ENCODE measurements around the gene MTIF3. TPM values are rescaled to one million over a fixed set of nuclear protein-coding genes. Genes with fewer than 3 reads are reported as not detected.

The MTIF3 gene
- total RNA-seq, result 26.0 and 30.1 TPM in 2 replicates

DNA sequence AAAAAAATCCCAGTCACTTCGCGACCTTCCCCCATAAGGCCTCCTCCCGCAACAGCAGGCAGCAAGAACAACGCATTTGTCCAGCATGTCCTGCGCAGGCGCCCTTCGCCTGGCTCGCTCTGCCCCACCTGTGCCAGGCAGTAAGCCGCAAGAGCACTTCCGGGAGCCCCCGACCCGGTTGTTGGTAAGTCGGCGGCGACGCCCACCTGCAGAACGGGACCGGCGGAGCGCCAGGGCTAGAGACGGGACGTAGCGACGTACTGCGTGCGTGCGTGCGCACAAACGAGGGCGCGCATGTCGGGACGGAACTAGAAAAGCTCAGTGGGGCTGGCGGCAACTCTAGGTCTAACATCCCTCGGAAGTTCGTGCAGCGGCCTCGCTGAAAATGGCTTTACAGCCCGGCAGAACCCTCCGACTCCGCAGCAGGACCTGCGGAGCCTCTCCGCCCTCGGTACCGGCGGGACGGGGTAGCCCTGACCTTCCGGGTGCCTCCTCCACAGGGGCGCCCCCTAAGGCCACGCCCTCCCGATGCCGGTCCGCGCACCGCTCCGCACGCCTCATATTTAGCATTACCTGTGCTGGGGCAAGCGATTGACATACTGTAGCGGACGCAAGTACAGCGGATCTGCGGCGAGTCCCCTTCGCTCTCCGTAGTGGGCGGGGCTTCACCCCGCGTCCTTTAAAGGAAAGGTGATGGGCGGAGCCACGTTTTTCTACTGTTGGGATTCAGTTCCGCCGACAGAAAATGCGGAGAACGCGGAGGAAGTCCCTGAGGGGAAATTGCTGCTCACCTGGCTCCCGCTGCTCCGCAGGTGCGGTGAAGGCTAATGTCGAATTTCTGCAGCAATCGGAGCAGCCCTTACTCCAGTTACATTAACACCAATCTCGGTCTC lies at the start of gene MTIF3:
TSS of gene MTIF3 (minus strand) at position 629 of the 893 bp plus-strand sequence. CDS start 10,116 bp downstream, outside the sequence.

GRCh38 chr13:27424246-27425157 lies 25.9 kb downstream of the MTIF3 start, which contains the start of gene GTF3A:
GTF3A (plus strand) TSS chr13:27424619.

Other genes starting within 250 kb of the MTIF3 start
- 227 and 386 TPM in 2 replicates for gene RPL21, start 199.0 kb downstream of the MTIF3 start, total RNA-seq
- 4.9 and 19.4 TPM in 2 replicates for gene RASL11A, start 179.7 kb downstream of the MTIF3 start, total RNA-seq
- gene GTF3A, start 25.9 kb downstream of the MTIF3 start, total RNA-seq, result 109 and 206 TPM in 2 replicates
- gene LNX2, start 170.0 kb upstream of the MTIF3 start, total RNA-seq, result 5.4 and 7.4 TPM in 2 replicates
- gene POLR1D, start 171.3 kb upstream of the MTIF3 start, total RNA-seq, result 79.7 and 83.3 TPM in 2 replicates

All from mesangial cell (primary cell).